HCT116 (cell line): Measurements from ENCODE around the gene NPNT. TPM values are rescaled to one million over a fixed set of nuclear protein-coding genes. Genes with fewer than 3 reads are reported as not detected.

Source experiments
- ATAC-seq: fragments of 200-7000 bp; cut with Tn5 transposase; 2 replicates; pipeline ENCODE4 v1.9.1; 2020; ENCODE audit warnings: mild to moderate bottlenecking, moderate library complexity
- BruUV-seq: library from RNA; stranded (reverse); fragments of 400-500 nt; replicated peaks from 2 replicates; lab custom pipeline; 2021; lab: Mats Ljungman, UMichigan
- CTCF ChIA-PET: fragments of 300-600 bp; sonication (Branson Sonifier 250); formaldehyde crosslinking; loops from one replicate; lab custom pipeline; 2021; ENCODE audit warnings: antibody characterized with exemption; lab: Charles Lee
- POLR2A ChIA-PET: fragments of 300-600, 350-600 bp; sonication (Branson Sonifier 250); formaldehyde crosslinking; loops from one replicate; lab custom pipeline; 2021; ENCODE audit warnings: antibody characterized with exemption; lab: Charles Lee
- RAD21 ChIA-PET, 2 experiments: fragments of 300-600 bp; sonication (Branson Sonifier 250); formaldehyde crosslinking; loops; one replicate each; lab custom pipeline; 2023; ENCODE audit warnings: low total read pairs in 2 of 2; ENCODE audit not compliant: uncharacterized antibody in 2 of 2, unreplicated experiment in 2 of 2, low non-redundant PET in 1 of 2; lab: Charles Lee
- DNase-seq: peaks from one replicate; pipeline ENCODE4 v3.0.0-alpha.2; 2010; ENCODE audit warnings: low read depth, low spot score
- H2AFZ ChIP-seq: fragments of 200-600 bp; shearing (Covaris generic), sonication (generic); 2 replicates; pipeline ENCODE4 v1.6.1; 2017; ENCODE audit warnings: low read depth, mixed run types, mixed read lengths, antibody characterized with exemption, low read length; ENCODE audit not compliant: poor library complexity, severe bottlenecking
- H3K27ac ChIP-seq: 2 replicates; pipeline ENCODE4 v1.5.1; 2012; ENCODE audit warnings: low read depth, low read length
- H3K27me3 ChIP-seq: fragments of 200-600 bp; sonication (generic); 2 replicates; pipeline ENCODE4 v1.6.1; 2016; ENCODE audit warnings: mixed run types, low read length, mixed read lengths; ENCODE audit not compliant: insufficient read depth
- H3K36me3 ChIP-seq, 2 experiments: fragments of 200-500 bp in 1 of 2; fragments of 200-600 bp in 1 of 2; sonication (Bioruptor generic) in 1 of 2; sonication (generic) in 1 of 2; 2 replicates each; pipeline versions ENCODE4 v1.5.1 to v1.6.1; 2014 to 2016; ENCODE audit warnings: low read length in 2 of 2, inconsistent platforms in 1 of 2, mixed read lengths in 1 of 2, mixed run types in 1 of 2; ENCODE audit not compliant: insufficient read depth in 2 of 2, control insufficient read depth in 1 of 2
- H3K4me1 ChIP-seq, 2 experiments: fragments of 200-600 bp in 1 of 2; sonication (generic) in 1 of 2; 2 replicates each; pipeline versions ENCODE4 v1.5.1 to v1.6.1; 2012 to 2017; ENCODE audit warnings: low read length in 2 of 2, inconsistent platforms in 1 of 2, mild to moderate bottlenecking in 1 of 2, mixed read lengths in 1 of 2, mixed run types in 1 of 2, moderate library complexity in 1 of 2; ENCODE audit not compliant: insufficient read depth in 2 of 2, control insufficient read depth in 1 of 2
- H3K4me2 ChIP-seq: fragments of 200-600 bp; sonication (generic); 2 replicates; pipeline ENCODE4 v1.6.1; 2017; ENCODE audit warnings: mixed run types, low read length, mixed read lengths
- H3K4me3 ChIP-seq, 2 experiments: fragments of 200-600 bp in 1 of 2; sonication (generic) in 1 of 2; replicated peaks in 1 of 2; 2 replicates each; pipeline ENCODE4 v1.5.1; 2011 to 2016; ENCODE audit warnings: low read length in 2 of 2, control low read depth in 1 of 2, low read depth in 1 of 2, mild to moderate bottlenecking in 1 of 2, mixed read lengths in 1 of 2, mixed run types in 1 of 2
- H3K79me2 ChIP-seq: fragments of 200-600 bp; sonication (generic); 2 replicates; pipeline ENCODE4 v1.6.1; 2017; ENCODE audit warnings: mild to moderate bottlenecking, mixed run types, low read length, moderate library complexity, mixed read lengths; ENCODE audit not compliant: insufficient read depth
- H3K9ac ChIP-seq: fragments of 200-600 bp; sonication (generic); 2 replicates; pipeline ENCODE4 v1.6.1; 2016; ENCODE audit warnings: low read length, mixed read lengths
- H3K9me2 ChIP-seq: fragments of 200-600 bp; sonication (generic), shearing (Covaris generic); 2 replicates; pipeline ENCODE4 v1.6.1; 2017; ENCODE audit warnings: mixed run types, mild to moderate bottlenecking, moderate library complexity; ENCODE audit not compliant: insufficient read depth
- H3K9me3 ChIP-seq, 2 experiments: fragments of 200-500 bp in 1 of 2; fragments of 200-600 bp in 1 of 2; sonication (Bioruptor generic) in 1 of 2; sonication (generic) in 1 of 2; 2 replicates each; pipeline ENCODE4 v1.6.1; 2014 to 2017; ENCODE audit warnings: low read length in 2 of 2, mixed read lengths in 2 of 2, inconsistent platforms in 1 of 2, low read depth in 1 of 2, mild to moderate bottlenecking in 1 of 2, mixed run types in 1 of 2, moderate library complexity in 1 of 2; ENCODE audit not compliant: control insufficient read depth in 1 of 2, insufficient read depth in 1 of 2
- H4K20me1 ChIP-seq: fragments of 200-600 bp; sonication (generic), shearing (Covaris generic); 2 replicates; pipeline ENCODE4 v1.6.1; 2017; ENCODE audit warnings: mixed run types, mild to moderate bottlenecking, moderate library complexity; ENCODE audit not compliant: insufficient read depth
- CBX3 ChIP-seq: IDR thresholded peaks from 2 replicates; pipeline ENCODE4 v1.6.1; 2012; ENCODE audit warnings: low read depth
- CEBPB ChIP-seq: IDR thresholded peaks from 2 replicates; pipeline ENCODE4 v1.6.1; 2012; ENCODE audit warnings: low read depth
- EGR1 ChIP-seq: IDR thresholded peaks from 2 replicates; pipeline ENCODE4 v1.6.1; 2012; ENCODE audit warnings: low read depth
- EZH2 ChIP-seq: fragments of 200-600 bp; sonication (generic); IDR thresholded peaks from 2 replicates; pipeline ENCODE4 v1.6.1; 2017; ENCODE audit warnings: antibody characterized with exemption, mixed run types
- EZH2phosphoT487 ChIP-seq: fragments of 200-600 bp; IDR thresholded peaks from 2 replicates; pipeline ENCODE4 v1.6.1; 2018; ENCODE audit warnings: antibody characterized with exemption, borderline replicate concordance
- FOSL1 ChIP-seq: IDR thresholded peaks from 2 replicates; pipeline ENCODE4 v1.6.1; 2012; ENCODE audit warnings: low read depth
- POLR2AphosphoS5 ChIP-seq: IDR thresholded peaks from 2 replicates; pipeline ENCODE4 v1.6.1; 2011; ENCODE audit warnings: mild to moderate bottlenecking, low read depth, low read length, moderate library complexity
- SP1 ChIP-seq: IDR thresholded peaks from 2 replicates; pipeline ENCODE4 v1.6.1; 2012; ENCODE audit warnings: low read depth
- YY1 ChIP-seq: IDR thresholded peaks from 2 replicates; pipeline ENCODE4 v1.6.1; 2011; ENCODE audit warnings: low read length, low read depth, moderate library complexity, mild to moderate bottlenecking; ENCODE audit not compliant: insufficient replicate concordance; ENCODE audit errors: extremely low read depth
- intact Hi-C: fragments of 100-400 bp; cut with micrococcal nuclease; formaldehyde crosslinking; loops from 2 replicates; pipeline ENCODE4 v1.10.0; 2022
- total RNA-seq: library from RNA; stranded (reverse); gene quantifications from one replicate; pipeline ENCODE4 v1.2.1, GENCODE V29; 2021; ENCODE audit not compliant: unreplicated experiment
- TF ChIP-seq, protein P1 (sequence below): IDR thresholded peaks from 2 replicates; pipeline ENCODE4 v1.6.1; 2012; ENCODE audit warnings: low read depth

The NPNT gene
- total RNA-seq, 1 experiment from 2014 or later: 15.8 TPM

DNA sequence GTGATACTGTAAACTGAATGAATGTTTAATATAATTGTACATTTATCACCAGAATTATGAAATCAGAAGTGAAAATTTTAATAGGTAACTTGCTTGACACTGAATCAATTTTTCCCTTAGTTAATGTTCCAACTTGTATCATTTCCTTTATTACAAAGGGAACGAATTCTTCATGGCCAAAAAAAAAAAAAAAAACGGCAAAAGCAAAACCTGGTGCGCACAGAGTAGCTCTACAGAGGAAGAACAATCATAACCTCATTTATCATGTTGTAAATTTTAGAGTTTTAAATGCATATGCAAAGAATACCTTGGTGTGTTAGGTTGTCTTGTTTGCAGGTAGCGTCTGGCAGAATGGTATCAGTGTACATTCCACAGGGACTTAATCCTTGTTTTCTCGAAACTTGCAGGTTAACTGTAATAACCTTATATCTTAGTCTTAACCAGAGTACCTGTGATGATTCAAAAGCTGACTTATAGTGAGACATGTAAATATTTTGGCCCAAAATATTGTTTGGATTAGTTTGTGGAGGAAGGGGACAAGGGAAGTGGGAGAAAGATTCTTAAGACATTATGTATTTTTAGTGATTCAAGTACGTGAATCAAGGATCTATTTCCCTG, 70.0 kb downstream of the NPNT start:
- H3K4me1 ChIP-seq: peaks cover 2 to 8% of the 10 kb centered on the region in 2 experiments; a peak in 3 of 4 replicates
- intact Hi-C loops: no loop called here
- H2AFZ ChIP-seq: no peak overlapping the region
- H3K4me2 ChIP-seq: no peak overlapping the region
- ChIA-PET RAD21 (no interaction called here), CTCF (no interaction called here), POLR2A (no interaction called here)
- no TSS peak for BruUV-seq
- no peaks in the 10 kb centered on the region for H3K79me2 ChIP-seq
- H3K9me3 ChIP-seq: no peaks in the 10 kb centered on the region
- ATAC-seq (no peak), DNase-seq (no peak)
- no peaks in the 10 kb centered on the region for H3K27me3 ChIP-seq
- TF ChIP-seq, protein P1, sequence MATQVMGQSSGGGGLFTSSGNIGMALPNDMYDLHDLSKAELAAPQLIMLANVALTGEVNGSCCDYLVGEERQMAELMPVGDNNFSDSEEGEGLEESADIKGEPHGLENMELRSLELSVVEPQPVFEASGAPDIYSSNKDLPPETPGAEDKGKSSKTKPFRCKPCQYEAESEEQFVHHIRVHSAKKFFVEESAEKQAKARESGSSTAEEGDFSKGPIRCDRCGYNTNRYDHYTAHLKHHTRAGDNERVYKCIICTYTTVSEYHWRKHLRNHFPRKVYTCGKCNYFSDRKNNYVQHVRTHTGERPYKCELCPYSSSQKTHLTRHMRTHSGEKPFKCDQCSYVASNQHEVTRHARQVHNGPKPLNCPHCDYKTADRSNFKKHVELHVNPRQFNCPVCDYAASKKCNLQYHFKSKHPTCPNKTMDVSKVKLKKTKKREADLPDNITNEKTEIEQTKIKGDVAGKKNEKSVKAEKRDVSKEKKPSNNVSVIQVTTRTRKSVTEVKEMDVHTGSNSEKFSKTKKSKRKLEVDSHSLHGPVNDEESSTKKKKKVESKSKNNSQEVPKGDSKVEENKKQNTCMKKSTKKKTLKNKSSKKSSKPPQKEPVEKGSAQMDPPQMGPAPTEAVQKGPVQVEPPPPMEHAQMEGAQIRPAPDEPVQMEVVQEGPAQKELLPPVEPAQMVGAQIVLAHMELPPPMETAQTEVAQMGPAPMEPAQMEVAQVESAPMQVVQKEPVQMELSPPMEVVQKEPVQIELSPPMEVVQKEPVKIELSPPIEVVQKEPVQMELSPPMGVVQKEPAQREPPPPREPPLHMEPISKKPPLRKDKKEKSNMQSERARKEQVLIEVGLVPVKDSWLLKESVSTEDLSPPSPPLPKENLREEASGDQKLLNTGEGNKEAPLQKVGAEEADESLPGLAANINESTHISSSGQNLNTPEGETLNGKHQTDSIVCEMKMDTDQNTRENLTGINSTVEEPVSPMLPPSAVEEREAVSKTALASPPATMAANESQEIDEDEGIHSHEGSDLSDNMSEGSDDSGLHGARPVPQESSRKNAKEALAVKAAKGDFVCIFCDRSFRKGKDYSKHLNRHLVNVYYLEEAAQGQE: no peak
- TF ChIP-seq FOSL1 (no peak), SP1 (no peak), CEBPB (no peak), EZH2 (no peak), POLR2AphosphoS5 (no peak), CBX3 (no peak), EZH2phosphoT487 (no peak), YY1 (no peak), EGR1 (no peak)
- H3K27ac ChIP-seq: no peak overlapping the region
- H3K36me3 ChIP-seq: no peaks in the 10 kb centered on the region
- H3K9me2 ChIP-seq: no peaks in the 10 kb centered on the region
- no peak overlapping the region for H3K9ac ChIP-seq
- H4K20me1 ChIP-seq: no peaks in the 10 kb centered on the region
- no peak overlapping the region for H3K4me3 ChIP-seq
